Testis (tissue), 3 donors: ENCODE results near the gene CETN1. TPM values are rescaled to one million over a fixed set of nuclear protein-coding genes. Genes with fewer than 3 reads are reported as not detected.

Experiments used
- DNase-seq: peaks from one replicate; pipeline ENCODE4 v3.0.0-alpha.2; 2019
- H3K27ac ChIP-seq, 2 donors: fragments of 200-600 bp; sonication (generic); one replicate each; pipeline ENCODE4 v1.5.1; 2019
- H3K27me3 ChIP-seq: fragments of 200-600 bp; sonication (generic); one replicate; pipeline ENCODE4 v1.5.1; 2019
- H3K36me3 ChIP-seq: fragments of 200-600 bp; sonication (generic); one replicate; pipeline ENCODE4 v1.5.1; 2017; ENCODE audit warnings: low read depth; ENCODE audit errors: missing control alignments
- H3K4me1 ChIP-seq: fragments of 200-600 bp; sonication (generic); one replicate; pipeline ENCODE4 v1.5.1; 2019
- H3K4me3 ChIP-seq, 2 donors: fragments of 200-600 bp; sonication (generic); one replicate each; pipeline ENCODE4 v1.5.1; 2017 to 2019
- H3K9me3 ChIP-seq: fragments of 200-600 bp; sonication (generic); one replicate; pipeline ENCODE4 v1.5.1; 2017
- CTCF ChIP-seq, 3 experiments: fragments of 450-650 bp in 2 of 3; fragments of 200-600 bp in 1 of 3; sonication (generic) in 1 of 3; IDR thresholded peaks; one replicate each; pipeline ENCODE4 v1.5.1; 2016 to 2019; ENCODE audit warnings: antibody characterized with exemption in 3 of 3, mild to moderate bottlenecking in 2 of 3, moderate library complexity in 1 of 3
- POLR2A ChIP-seq: fragments of 450-650 bp; IDR thresholded peaks from one replicate; pipeline ENCODE4 v1.6.1; 2017; ENCODE audit warnings: antibody characterized with exemption, mild to moderate bottlenecking, moderate library complexity
- WGBS, 2 donors: methylation state at CpG; one replicate each; pipeline ENCODE4 v1.1.5; 2018; 5-methylcytosine and 5-hydroxymethylcytosine counted together
- intact Hi-C: fragments of 100-400 bp; cut with DNase I; formaldehyde crosslinking; loops from one replicate; pipeline ENCODE4 v1.15.1; 2023; ENCODE audit warnings: low total_unique reads
- polyA plus RNA-seq: library from polyadenylated mRNA; stranded (reverse); fragments of 350-450 nt; fragmentation: Illumina TruSeq; extraction: RNeasy Lipid Tissue Mini Kit (QIAGEN cat#74804); gene quantifications from one replicate; pipeline ENCODE4 v1.2.3, GENCODE V29; 2014; ENCODE audit warnings: low read depth, low replicate concordance; ENCODE audit not compliant: insufficient read depth
- total RNA-seq, 2 donors: library from RNA; depleted of rRNA; stranded (reverse); fragments of >200 nt; gene quantifications; one replicate each; pipeline ENCODE4 v1.2.3, GENCODE V29; 2016

The CETN1 gene
- total and polyA plus RNA-seq, 3 donors from 2014 or later, result 53.3 to 289 (median 70.5) TPM

- TF ChIP-seq POLR2A (no peak), CTCF (IDR thresholded peaks at IDR 0.05) (no peak)
- Histone ChIP-seq H3K4me1 (no peaks in the 10 kb centered on the region), H3K27me3 (no peaks in the 10 kb centered on the region), H3K36me3 (no peaks in the 10 kb centered on the region), H3K4me3 (no peak overlapping the region), H3K9me3 (no peaks in the 10 kb centered on the region), H3K27ac (no peak overlapping the region)
- no peak for DNase-seq
- intact Hi-C loops, result no loop called here
- 52 to 56% methylated on average over 5 of the region's 5 CpGs for WGBS, 2 donors
Measured at GRCh38 chr18:574865-575645, 5.1 kb upstream of the CETN1 start.

- peak overlapping the region in 1 of 2 donors; percentile 24 for H3K4me3 ChIP-seq
- no peaks in the 10 kb centered on the region for H3K36me3 ChIP-seq
- no peaks in the 10 kb centered on the region for H3K27me3 ChIP-seq
- peak; percentile 50 for DNase-seq
- H3K4me1 ChIP-seq, result no peaks in the 10 kb centered on the region
- WGBS, 2 donors, result 67 to 82% methylated on average over 9 of the region's 9 CpGs
- TF ChIP-seq POLR2A (no peak), CTCF (IDR thresholded peaks at IDR 0.05) (no peak)
- no peak overlapping the region for H3K27ac ChIP-seq
- intact Hi-C loops, result no loop called here
- H3K9me3 ChIP-seq, result no peaks in the 10 kb centered on the region
Measured at GRCh38 chr18:576924-577323, 3.3 kb upstream of the CETN1 start.

GRCh38 chr18:577643-578375 lies 2.4 kb upstream of the CETN1 start:
- Histone ChIP-seq H3K4me3 (no peak overlapping the region), H3K27me3 (no peaks in the 10 kb centered on the region), H3K9me3 (no peaks in the 10 kb centered on the region), H3K36me3 (no peaks in the 10 kb centered on the region), H3K4me1 (no peaks in the 10 kb centered on the region), H3K27ac (no peak overlapping the region)
- intact Hi-C loops, result no loop called here
- WGBS, 2 donors, result 68 to 72% methylated on average over 4 of the region's 4 CpGs
- DNase-seq, result no peak
- TF ChIP-seq CTCF (IDR thresholded peaks at IDR 0.05) (no peak), POLR2A (no peak)

- Histone ChIP-seq H3K36me3 (no peaks in the 10 kb centered on the region), H3K4me1 (no peaks in the 10 kb centered on the region), H3K27me3 (no peaks in the 10 kb centered on the region), H3K9me3 (no peaks in the 10 kb centered on the region), H3K27ac (no peak overlapping the region), H3K4me3 (no peak overlapping the region)
- DNase-seq, result no peak
- TF ChIP-seq CTCF (IDR thresholded peaks at IDR 0.05) (no peak), POLR2A (no peak)
- intact Hi-C loops, result no loop called here
- 88 to 93% methylated on average over 1 of the region's 1 CpG for WGBS, 2 donors
Measured at GRCh38 chr18:579238-579637, 942 bp upstream of the CETN1 start.
